ENCODE results near the gene RAET1L. TPM values are rescaled to one million over a fixed set of nuclear protein-coding genes. Genes with fewer than 3 reads are reported as not detected.

Gene RAET1L
- total and polyA plus RNA-seq, 10 of the 15 experiments (the other 5 are each of a cell fraction or from before 2014, with no cell fraction given), result not detected

DNA sequence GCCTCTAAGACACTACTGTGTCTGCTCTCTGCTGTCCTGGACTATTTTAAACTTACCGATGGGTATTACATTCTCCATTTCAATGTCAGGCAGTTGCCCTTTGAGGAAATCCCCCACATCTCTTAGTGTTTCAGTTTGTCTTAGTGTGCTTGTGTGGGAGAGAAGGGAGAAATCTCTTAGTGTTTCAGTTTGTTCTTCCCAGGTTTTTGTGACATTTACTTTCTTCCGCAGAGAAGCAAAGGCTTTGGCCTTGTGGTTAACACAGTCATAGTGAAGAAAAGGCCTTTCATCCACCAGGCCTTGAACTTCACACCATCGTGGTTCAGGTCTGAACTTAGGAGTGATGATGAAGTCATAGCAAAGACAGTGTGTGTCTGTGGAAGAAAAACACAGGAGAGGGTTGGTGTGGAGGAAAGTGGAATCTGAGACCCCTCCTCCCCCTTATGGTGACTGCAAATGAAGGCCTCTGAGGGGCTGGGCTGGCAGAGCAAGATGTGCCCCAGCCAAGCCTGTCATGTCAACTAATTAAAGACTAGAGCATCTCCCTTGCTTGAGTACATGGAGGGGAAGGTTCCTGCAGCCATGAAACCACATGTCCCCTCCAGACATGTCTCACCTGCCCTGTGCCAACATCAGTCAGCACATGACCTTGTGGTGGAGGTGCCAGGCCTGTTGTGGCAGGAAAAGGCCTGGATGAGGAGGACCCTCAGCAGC lies 23.9 kb downstream of the RAET1L start (continued):
- TF ChIP-seq, protein P1, sequence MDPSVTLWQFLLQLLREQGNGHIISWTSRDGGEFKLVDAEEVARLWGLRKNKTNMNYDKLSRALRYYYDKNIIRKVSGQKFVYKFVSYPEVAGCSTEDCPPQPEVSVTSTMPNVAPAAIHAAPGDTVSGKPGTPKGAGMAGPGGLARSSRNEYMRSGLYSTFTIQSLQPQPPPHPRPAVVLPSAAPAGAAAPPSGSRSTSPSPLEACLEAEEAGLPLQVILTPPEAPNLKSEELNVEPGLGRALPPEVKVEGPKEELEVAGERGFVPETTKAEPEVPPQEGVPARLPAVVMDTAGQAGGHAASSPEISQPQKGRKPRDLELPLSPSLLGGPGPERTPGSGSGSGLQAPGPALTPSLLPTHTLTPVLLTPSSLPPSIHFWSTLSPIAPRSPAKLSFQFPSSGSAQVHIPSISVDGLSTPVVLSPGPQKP (IDR thresholded peaks at IDR 0.05; ENCODE audit: low read depth, low read length), result no peak
- TF ChIP-seq RCOR1 (conservative IDR thresholded peaks at IDR 0.05; ENCODE audit: low read depth, low read length) (no peak), ASH2L (IDR thresholded peaks at IDR 0.05; ENCODE audit: borderline replicate concordance, low read depth) (no peak), PAX8 (IDR thresholded peaks at IDR 0.05) (no peak), STAT3 (IDR thresholded peaks at IDR 0.05; ENCODE audit: low read depth, low read length) (no peak), BHLHE40 (IDR thresholded peaks at IDR 0.05; ENCODE audit: borderline replicate concordance in 1 of 2, low read depth in 2 of 2, low read length in 1 of 2) (peak; percentile 7 to 54; a peak in 2 of 4 replicates), BCL11A (IDR thresholded peaks at IDR 0.05; ENCODE audit: low read depth, low read length) (no peak), FOS (IDR thresholded peaks at IDR 0.05; ENCODE audit: borderline replicate concordance, extremely low read depth, insufficient read length) (no peak), GABPA (IDR thresholded peaks at IDR 0.05; ENCODE audit: low read depth) (no peak), RAD21 (IDR thresholded peaks at IDR 0.05; ENCODE audit: insufficient read depth, low read depth, low read length) (no peak)
- TF ChIP-seq, protein P2, sequence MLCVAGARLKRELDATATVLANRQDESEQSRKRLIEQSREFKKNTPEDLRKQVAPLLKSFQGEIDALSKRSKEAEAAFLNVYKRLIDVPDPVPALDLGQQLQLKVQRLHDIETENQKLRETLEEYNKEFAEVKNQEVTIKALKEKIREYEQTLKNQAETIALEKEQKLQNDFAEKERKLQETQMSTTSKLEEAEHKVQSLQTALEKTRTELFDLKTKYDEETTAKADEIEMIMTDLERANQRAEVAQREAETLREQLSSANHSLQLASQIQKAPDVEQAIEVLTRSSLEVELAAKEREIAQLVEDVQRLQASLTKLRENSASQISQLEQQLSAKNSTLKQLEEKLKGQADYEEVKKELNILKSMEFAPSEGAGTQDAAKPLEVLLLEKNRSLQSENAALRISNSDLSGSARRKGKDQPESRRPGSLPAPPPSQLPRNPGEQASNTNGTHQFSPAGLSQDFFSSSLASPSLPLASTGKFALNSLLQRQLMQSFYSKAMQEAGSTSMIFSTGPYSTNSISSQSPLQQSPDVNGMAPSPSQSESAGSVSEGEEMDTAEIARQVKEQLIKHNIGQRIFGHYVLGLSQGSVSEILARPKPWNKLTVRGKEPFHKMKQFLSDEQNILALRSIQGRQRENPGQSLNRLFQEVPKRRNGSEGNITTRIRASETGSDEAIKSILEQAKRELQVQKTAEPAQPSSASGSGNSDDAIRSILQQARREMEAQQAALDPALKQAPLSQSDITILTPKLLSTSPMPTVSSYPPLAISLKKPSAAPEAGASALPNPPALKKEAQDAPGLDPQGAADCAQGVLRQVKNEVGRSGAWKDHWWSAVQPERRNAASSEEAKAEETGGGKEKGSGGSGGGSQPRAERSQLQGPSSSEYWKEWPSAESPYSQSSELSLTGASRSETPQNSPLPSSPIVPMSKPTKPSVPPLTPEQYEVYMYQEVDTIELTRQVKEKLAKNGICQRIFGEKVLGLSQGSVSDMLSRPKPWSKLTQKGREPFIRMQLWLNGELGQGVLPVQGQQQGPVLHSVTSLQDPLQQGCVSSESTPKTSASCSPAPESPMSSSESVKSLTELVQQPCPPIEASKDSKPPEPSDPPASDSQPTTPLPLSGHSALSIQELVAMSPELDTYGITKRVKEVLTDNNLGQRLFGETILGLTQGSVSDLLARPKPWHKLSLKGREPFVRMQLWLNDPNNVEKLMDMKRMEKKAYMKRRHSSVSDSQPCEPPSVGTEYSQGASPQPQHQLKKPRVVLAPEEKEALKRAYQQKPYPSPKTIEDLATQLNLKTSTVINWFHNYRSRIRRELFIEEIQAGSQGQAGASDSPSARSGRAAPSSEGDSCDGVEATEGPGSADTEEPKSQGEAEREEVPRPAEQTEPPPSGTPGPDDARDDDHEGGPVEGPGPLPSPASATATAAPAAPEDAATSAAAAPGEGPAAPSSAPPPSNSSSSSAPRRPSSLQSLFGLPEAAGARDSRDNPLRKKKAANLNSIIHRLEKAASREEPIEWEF (IDR thresholded peaks at IDR 0.05; ENCODE audit: insufficient replicate concordance, low read depth, low read length), result no peak
- TF ChIP-seq, protein P3, sequence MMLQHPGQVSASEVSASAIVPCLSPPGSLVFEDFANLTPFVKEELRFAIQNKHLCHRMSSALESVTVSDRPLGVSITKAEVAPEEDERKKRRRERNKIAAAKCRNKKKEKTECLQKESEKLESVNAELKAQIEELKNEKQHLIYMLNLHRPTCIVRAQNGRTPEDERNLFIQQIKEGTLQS (IDR thresholded peaks at IDR 0.05; ENCODE audit: borderline replicate concordance, extremely low read depth, low read depth, low read length), result no peak
- TF ChIP-seq, protein P4, sequence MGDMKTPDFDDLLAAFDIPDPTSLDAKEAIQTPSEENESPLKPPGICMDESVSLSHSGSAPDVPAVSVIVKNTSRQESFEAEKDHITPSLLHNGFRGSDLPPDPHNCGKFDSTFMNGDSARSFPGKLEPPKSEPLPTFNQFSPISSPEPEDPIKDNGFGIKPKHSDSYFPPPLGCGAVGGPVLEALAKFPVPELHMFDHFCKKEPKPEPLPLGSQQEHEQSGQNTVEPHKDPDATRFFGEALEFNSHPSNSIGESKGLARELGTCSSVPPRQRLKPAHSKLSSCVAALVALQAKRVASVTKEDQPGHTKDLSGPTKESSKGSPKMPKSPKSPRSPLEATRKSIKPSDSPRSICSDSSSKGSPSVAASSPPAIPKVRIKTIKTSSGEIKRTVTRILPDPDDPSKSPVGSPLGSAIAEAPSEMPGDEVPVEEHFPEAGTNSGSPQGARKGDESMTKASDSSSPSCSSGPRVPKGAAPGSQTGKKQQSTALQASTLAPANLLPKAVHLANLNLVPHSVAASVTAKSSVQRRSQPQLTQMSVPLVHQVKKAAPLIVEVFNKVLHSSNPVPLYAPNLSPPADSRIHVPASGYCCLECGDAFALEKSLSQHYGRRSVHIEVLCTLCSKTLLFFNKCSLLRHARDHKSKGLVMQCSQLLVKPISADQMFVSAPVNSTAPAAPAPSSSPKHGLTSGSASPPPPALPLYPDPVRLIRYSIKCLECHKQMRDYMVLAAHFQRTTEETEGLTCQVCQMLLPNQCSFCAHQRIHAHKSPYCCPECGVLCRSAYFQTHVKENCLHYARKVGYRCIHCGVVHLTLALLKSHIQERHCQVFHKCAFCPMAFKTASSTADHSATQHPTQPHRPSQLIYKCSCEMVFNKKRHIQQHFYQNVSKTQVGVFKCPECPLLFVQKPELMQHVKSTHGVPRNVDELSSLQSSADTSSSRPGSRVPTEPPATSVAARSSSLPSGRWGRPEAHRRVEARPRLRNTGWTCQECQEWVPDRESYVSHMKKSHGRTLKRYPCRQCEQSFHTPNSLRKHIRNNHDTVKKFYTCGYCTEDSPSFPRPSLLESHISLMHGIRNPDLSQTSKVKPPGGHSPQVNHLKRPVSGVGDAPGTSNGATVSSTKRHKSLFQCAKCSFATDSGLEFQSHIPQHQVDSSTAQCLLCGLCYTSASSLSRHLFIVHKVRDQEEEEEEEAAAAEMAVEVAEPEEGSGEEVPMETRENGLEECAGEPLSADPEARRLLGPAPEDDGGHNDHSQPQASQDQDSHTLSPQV (IDR thresholded peaks at IDR 0.05), result no peak
- TF ChIP-seq, protein P5, sequence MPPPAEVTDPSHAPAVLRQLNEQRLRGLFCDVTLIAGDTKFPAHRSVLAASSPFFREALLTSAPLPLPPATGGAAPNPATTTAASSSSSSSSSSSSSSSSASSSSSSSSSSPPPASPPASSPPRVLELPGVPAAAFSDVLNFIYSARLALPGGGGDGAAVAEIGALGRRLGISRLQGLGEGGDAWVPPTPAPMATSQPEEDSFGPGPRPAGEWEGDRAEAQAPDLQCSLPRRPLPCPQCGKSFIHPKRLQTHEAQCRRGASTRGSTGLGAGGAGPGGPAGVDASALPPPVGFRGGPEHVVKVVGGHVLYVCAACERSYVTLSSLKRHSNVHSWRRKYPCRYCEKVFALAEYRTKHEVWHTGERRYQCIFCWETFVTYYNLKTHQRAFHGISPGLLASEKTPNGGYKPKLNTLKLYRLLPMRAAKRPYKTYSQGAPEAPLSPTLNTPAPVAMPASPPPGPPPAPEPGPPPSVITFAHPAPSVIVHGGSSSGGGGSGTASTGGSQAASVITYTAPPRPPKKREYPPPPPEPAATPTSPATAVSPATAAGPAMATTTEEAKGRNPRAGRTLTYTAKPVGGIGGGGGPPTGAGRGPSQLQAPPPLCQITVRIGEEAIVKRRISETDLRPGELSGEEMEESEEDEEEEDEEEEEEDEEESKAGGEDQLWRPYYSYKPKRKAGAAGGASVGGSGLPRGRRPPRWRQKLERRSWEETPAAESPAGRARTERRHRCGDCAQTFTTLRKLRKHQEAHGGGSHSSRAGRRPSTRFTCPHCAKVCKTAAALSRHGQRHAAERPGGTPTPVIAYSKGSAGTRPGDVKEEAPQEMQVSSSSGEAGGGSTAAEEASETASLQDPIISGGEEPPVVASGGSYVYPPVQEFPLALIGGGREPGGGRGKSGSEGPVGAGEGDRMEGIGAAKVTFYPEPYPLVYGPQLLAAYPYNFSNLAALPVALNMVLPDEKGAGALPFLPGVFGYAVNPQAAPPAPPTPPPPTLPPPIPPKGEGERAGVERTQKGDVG (CRISPR knock-in tag; IDR thresholded peaks at IDR 0.05), result no peak
